Right lobe of liver (tissue), 6 donors: ENCODE results near the gene DPYSL3. TPM values are rescaled to one million over a fixed set of nuclear protein-coding genes. Genes with fewer than 3 reads are reported as not detected.

ENCODE experiments used
- ATAC-seq, 4 donors: fragments of 200-7000 bp; cut with Tn5 transposase; one replicate each; pipeline ENCODE4 v1.9.1; 2020; ENCODE audit warnings: mild to moderate bottlenecking in 4 of 4, moderate library complexity in 4 of 4
- DNase-seq, 3 donors: peaks; one replicate each; pipeline ENCODE4 v3.0.0-alpha.2; 2020
- H3K27ac ChIP-seq, 3 donors: fragments of 200-600 bp; one replicate each; pipeline ENCODE4 v1.8.0; 2022
- H3K27me3 ChIP-seq, 2 donors: fragments of 200-600 bp; one replicate each; pipeline ENCODE4 v1.8.0; 2022
- H3K36me3 ChIP-seq, 4 donors: fragments of 200-600 bp; sonication (generic) in 1 of 4; one replicate each; pipeline versions ENCODE4 v1.5.1 to v1.8.0; 2017 to 2022; ENCODE audit warnings: control low read depth in 1 of 4
- H3K4me1 ChIP-seq, 4 donors: fragments of 200-600 bp; sonication (generic) in 1 of 4; one replicate each; pipeline versions ENCODE4 v1.5.1 to v1.8.0; 2017 to 2022; ENCODE audit warnings: control low read depth in 1 of 4
- H3K4me3 ChIP-seq, 3 donors: fragments of 200-600 bp; one replicate each; pipeline ENCODE4 v1.8.0; 2022
- H3K9me3 ChIP-seq, 4 donors: fragments of 200-600 bp; sonication (generic) in 1 of 4; one replicate each; pipeline versions ENCODE4 v1.5.1 to v1.8.0; 2017 to 2022; ENCODE audit warnings: control low read depth in 1 of 4
- POLR2A ChIP-seq: fragments of 450-650 bp; IDR thresholded peaks from one replicate; pipeline ENCODE4 v1.6.1; 2017; ENCODE audit warnings: antibody characterized with exemption, mild to moderate bottlenecking
- WGBS: methylation state at CpG from one replicate; pipeline ENCODE4 v1.1.6; 2018; ENCODE audit warnings: low coverage, low lambda C conversion rate; ENCODE audit not compliant: insufficient coverage; ENCODE audit errors: missing lambda C conversion rate; 5-methylcytosine and 5-hydroxymethylcytosine counted together
- intact Hi-C, 2 donors: fragments of 100-400 bp; cut with DNase I; formaldehyde crosslinking; loops; one replicate each; pipeline versions ENCODE4 v1.11.2 to v1.14.1; 2022
- total RNA-seq, 6 experiments: library from RNA; depleted of rRNA in 2 of 6; stranded (reverse); fragments of >200 nt in 2 of 6; fragmentation: NEBNext Ultra II Directional in 3 of 6; extraction: Animal tissue kit (Norgen Biotek cat#: 25700) in 3 of 6; gene quantifications; one replicate each; pipeline versions ENCODE4 v1.1.0 to v1.2.4, GENCODE V29; 2016 to 2023
- TF ChIP-seq, protein P1 (sequence below), 4 donors: fragments of 200-600 bp in 3 of 4; fragments of 450-650 bp in 1 of 4; IDR thresholded peaks; one replicate each; pipeline versions ENCODE4 v1.5.1 to v1.8.0; 2016 to 2022; ENCODE audit warnings: antibody characterized with exemption in 4 of 4, mild to moderate bottlenecking in 2 of 4
- donor health status: DM: no; HTN: yes; CAD: no.
- donor health status: DM: no; HTN: no; CAD: no.
- donor health status: DM: no; HTN: no; CAD: no.
- donor health status: DM: no; HTN: yes; CAD: no.
- donor health status: DM: no; HTN: yes; CAD: no.

Gene DPYSL3
- total RNA-seq, 6 experiments from 2014 or later = 1.4 to 3.8 (median 2.3) TPM

- intact Hi-C loops = no loop called here
- Histone ChIP-seq H3K36me3 (no peaks in the 10 kb centered on the region), H3K4me3 (no peak overlapping the region), H3K4me1 (no peaks in the 10 kb centered on the region), H3K9me3 (no peaks in the 10 kb centered on the region), H3K27ac (no peak overlapping the region), H3K27me3 (no peaks in the 10 kb centered on the region)
- WGBS = 58% methylated on average over 1 of the region's 1 CpG
- DNase-seq = no peak
- TF ChIP-seq POLR2A = no peak
- TF ChIP-seq, protein P1, sequence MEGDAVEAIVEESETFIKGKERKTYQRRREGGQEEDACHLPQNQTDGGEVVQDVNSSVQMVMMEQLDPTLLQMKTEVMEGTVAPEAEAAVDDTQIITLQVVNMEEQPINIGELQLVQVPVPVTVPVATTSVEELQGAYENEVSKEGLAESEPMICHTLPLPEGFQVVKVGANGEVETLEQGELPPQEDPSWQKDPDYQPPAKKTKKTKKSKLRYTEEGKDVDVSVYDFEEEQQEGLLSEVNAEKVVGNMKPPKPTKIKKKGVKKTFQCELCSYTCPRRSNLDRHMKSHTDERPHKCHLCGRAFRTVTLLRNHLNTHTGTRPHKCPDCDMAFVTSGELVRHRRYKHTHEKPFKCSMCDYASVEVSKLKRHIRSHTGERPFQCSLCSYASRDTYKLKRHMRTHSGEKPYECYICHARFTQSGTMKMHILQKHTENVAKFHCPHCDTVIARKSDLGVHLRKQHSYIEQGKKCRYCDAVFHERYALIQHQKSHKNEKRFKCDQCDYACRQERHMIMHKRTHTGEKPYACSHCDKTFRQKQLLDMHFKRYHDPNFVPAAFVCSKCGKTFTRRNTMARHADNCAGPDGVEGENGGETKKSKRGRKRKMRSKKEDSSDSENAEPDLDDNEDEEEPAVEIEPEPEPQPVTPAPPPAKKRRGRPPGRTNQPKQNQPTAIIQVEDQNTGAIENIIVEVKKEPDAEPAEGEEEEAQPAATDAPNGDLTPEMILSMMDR (IDR thresholded peaks at IDR 0.05) = no peak
- no peak for ATAC-seq
Measured at GRCh38 chr5:147532156-147532555, 22.3 kb upstream of the DPYSL3 start.

DNA sequence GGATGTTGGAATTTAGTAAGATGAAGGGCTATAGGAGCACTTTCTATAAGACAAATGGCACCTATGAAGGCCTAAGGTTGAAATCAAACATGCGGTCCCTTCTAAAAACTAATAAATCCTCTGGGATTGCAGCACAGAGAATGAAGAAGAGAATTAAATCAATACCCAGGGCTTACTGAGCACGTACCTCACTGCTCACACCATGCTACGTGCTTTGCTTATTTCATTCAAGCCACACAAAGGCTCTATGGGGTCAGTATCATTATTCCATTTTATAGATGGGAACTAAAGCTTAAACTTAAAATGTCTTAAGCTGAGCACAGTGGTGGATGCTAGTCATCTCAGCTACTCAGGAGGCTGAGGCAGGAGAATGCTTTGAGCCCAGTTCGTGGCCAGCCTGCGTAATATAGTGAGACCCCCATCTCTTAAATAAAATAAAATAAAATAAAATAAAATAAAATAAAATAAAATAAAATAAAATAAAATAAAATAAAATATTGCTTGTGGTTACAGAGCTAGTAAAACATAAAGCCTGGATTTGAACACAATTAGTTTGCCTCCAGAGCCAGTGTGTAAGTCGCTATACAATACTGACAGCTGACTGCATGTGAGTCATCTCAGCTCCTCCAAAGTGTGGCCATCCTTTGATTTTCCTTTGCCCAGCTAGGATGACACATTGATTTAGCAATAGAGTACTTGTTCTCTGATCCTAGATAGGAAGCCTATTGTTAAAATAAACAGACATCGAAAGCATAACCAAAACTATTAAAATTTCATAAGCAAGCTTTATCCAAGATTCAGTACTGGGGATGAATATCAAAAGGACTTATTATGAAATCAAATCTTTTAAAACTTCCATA is 20.9 kb upstream of the DPYSL3 start:
- DNase-seq (no peak), ATAC-seq (no peak)
- intact Hi-C loops = no loop called here
- no peak for TF ChIP-seq POLR2A
- TF ChIP-seq, protein P1 (IDR thresholded peaks at IDR 0.05) = no peak
- Histone ChIP-seq H3K4me3 (no peak overlapping the region), H3K27me3 (no peaks in the 10 kb centered on the region), H3K27ac (no peak overlapping the region), H3K9me3 (no peaks in the 10 kb centered on the region), H3K36me3 (no peaks in the 10 kb centered on the region), H3K4me1 (no peaks in the 10 kb centered on the region)
- 68% methylated on average over 6 of the region's 7 CpGs for WGBS

DNA sequence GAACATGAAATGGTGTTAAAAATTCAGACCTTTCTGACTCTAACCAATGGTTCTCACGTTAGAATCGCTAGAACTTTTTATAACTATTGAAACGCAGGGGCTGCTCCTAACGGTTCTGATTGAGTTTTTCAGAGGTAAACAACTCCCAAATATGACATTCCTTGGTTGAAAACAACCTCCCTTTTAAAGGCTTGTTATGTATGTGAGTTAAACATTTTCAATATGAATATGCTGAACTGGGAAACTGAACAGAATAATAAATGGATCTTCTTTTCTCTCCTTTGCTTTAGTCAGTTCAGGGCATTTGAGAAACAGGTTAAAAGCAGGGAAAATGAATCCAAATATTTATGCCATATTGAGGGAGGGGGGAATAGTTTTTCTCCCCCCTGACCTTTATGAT is 13.2 kb upstream of the DPYSL3 start:
- Histone ChIP-seq H3K27me3 (no peaks in the 10 kb centered on the region), H3K9me3 (no peaks in the 10 kb centered on the region), H3K36me3 (no peaks in the 10 kb centered on the region), H3K27ac (no peak overlapping the region), H3K4me3 (no peak overlapping the region), H3K4me1 (no peaks in the 10 kb centered on the region)
- no peak for ATAC-seq
- intact Hi-C loops = no loop called here
- 54% methylated on average over 4 of the region's 4 CpGs for WGBS
- TF ChIP-seq POLR2A = no peak
- TF ChIP-seq, protein P1 (IDR thresholded peaks at IDR 0.05) = no peak
- no peak for DNase-seq

DNA sequence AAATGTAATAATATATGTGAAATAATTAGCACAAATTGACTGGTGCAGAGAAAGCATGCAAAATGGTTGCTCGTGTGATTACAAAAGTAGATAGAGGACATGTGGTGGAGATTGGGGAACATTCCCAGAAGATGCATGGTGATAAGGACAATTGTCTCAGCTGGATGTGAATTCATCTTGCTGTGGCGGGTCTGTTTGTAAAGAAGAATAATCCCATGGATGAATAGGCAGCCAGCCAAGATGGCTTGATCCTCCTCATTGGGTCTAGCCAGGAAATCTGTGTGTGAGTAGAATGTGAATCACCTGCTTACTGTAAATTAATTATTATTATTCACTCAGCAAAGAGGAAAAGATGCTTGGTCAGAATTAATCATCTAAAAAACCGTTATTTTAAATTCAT is 12.6 kb upstream of the DPYSL3 start:
- intact Hi-C loops = no loop called here
- no peaks in the 10 kb centered on the region for H3K36me3 ChIP-seq
- ATAC-seq (no peak), DNase-seq (no peak)
- no peak overlapping the region for H3K27ac ChIP-seq
- TF ChIP-seq, protein P1 (IDR thresholded peaks at IDR 0.05) = no peak
- TF ChIP-seq POLR2A = no peak
- H3K27me3 ChIP-seq = no peaks in the 10 kb centered on the region
- 39% methylated on average over 3 of the region's 3 CpGs for WGBS
- H3K9me3 ChIP-seq = no peaks in the 10 kb centered on the region
- H3K4me3 ChIP-seq = no peak overlapping the region
- no peaks in the 10 kb centered on the region for H3K4me1 ChIP-seq
